HK-2 (cell line): ENCODE measurements around the gene MTMR6.
"Not testable (repeated sequence)": the region's sequence is repeated elsewhere in the genome, so short reads cannot be mapped to it uniquely, and the experiment has no call there.

Experiments used
- DNase-seq: peaks from one replicate; pipeline ENCODE4 v3.0.0-alpha.2; 2018; ENCODE audit not compliant: unreplicated experiment

MTMR6 gene

DNA sequence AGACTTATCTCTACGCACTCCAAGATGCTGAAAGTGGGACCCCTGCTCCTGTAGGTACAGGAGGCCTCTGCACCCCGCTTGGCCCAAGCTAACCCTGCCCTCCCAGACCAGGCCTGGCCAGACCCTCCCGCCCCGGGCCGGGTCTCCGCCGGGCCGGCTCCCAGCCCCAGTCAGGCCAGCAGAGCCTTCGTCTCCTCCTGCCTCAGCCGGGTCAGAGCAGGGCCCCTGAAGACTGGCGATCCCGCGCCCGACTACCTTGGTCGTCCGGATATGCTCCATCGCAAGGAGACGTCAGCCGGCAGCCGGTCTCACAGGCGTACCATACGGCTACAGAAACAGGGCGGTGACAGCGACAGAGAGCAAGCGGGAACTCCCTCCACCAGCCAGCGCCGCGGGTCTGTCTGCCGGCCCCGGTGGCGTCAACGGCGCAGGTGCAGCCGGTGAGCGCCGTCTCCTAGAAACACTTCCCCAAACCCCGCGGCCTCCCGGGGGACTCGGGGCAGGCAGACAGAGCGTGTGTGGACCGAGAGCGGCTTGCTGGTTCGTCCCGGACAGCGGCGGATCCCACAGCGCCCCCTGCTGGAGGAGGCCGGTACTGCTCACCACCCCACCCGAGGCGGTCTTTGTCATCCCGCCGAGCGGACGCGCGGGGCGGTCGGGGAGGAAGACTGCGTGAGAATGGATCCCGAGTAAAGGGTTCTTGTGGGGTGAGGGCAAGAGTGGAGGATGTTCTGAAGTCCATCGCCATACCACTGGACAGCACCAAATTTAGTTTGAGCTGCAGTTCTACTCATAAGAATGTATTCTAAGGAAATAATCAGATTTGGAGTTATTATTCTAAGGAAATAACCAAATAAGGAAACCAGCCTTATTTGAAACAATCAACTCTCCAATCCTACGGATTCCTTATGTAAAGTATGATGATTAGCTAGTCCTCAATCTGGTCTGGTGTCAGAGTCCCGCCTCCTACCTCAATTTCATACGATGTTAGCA lies at the start of gene MTMR6:
Gene MTMR6, minus strand, starts transcription at position 520 of the 993 bp plus-strand sequence. Its CDS starts 241 bp downstream, at position 279.
- DNase-seq, result peak; percentile 87

DNA sequence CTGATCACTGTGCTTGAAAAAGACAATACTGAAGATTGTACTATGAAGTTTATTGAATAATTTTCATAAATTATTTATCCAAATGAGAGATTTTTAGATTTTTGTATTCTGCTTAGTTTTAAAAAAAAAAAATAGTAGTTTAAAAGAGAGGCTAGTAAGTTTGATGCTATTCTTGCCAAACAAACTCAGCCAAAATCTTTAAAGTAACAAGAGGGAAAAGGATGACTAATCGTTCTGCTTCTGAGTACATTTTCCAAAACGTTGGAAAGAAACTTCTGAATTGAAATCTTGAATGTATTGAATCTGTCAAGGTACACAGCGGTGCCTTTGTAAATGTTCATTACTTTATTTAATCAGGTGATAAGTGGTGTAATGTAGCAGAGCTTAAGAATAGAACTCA lies 48.6 kb upstream of the MTMR6 start:
- DNase-seq, result no peak

DNA sequence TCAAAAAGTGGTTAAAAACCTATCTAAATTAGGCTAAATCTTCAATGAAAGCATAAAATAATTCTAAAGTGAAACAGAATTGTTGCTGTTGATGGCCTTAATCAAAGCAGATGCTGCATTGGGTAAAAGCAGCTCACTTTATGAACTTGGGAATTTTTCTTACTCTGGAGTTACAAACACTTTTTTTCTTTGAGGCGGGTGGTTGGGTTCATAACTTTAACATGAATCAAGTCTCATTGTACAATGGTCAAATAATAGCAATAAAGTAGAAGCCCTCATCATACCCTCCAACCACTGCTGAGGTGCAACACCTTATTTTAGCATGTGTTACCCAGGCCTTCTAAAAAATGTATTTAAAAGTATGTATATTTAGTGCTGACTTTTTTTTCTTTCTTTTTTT lies 43.3 kb upstream of the MTMR6 start:
- DNase-seq, result no peak

DNA sequence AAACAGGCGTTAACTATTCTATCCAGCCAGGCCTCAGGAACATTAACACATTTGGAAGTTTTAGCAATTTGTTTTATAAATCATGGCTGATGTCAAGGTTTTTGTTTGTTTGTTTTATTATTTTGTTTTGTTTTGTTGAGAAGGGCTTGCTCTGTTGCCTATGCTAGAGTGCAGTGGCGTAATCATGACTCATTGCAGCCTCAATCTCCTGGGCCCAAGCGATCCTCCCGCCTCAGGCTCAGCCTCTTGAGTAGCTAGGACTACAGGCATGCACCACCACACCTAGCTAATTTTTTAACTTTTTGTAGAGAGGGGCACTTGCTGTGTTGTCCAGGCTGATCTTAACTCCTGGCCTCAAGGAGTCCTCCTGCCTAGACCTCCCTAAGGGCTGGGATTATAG lies 42.4 kb upstream of the MTMR6 start:
- no peak for DNase-seq

DNA sequence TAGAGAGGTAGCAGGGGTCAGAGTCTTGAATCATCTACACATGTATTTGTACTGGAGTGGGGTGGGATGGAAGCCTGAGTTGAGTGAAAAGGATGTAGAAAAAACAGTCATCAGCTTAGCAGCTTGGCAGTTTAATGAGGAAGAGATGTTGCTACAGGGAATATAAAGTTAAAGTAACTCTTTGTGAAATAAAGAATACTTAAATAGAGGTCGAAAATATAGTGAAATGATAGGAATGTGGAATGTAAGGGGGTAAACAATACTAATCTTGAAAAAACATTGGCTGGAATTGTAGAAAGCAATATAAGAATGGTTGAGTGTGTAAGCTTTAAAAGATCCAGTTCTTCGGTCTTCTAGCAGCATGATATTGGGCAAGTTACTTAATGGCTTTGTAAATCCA lies 36.8 kb upstream of the MTMR6 start:
- DNase-seq, result no peak

GRCh38 chr13:25319771-25320170 lies 32.5 kb upstream of the MTMR6 start:
- DNase-seq, result no peak

GRCh38 chr13:25318946-25319345 lies 31.7 kb upstream of the MTMR6 start:
- not testable (repeated sequence) for DNase-seq

- DNase-seq, result no peak
Observed at GRCh38 chr13:25310891-25311290, 23.6 kb upstream of the MTMR6 start.

DNA sequence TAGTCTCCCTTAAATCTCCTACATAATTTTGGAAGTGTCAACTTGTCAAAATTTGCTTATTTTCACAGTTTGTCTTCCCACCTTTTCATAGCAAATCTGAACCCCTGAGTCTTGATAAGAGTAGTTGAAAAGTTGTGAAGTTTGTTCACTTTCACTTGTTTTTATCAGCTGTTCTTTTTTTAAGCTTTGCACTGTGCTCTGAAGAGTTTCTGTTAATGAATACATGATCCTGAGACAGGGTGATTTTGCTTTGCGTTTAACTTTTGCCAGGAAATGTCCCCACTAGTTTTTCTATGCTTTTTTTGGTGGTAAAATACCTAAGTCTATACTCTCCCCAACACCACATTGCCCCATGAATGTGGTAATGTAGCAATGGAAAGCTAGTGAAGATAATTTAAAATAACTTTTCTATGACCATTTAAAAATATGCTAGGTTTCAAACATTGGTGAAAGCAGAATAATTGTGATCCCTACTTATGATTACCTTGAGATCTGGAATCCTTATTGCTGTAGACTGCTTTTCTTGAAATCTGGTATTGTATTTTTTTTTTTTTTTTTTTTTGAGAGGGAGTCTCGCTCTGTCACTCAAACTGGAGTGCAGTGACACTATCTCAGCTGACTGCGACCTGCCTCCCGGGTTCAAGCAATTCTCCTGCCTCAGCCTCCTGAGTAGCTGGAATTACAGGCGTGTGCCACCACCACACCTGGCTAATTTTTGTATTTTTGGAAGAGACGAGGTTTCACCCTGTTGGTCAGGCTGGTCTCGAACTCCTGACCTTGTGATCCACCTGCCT lies 19.6 kb upstream of the MTMR6 start:
- no peak for DNase-seq

GRCh38 chr13:25302121-25302520 lies 14.8 kb upstream of the MTMR6 start:
- DNase-seq, result no peak

DNA sequence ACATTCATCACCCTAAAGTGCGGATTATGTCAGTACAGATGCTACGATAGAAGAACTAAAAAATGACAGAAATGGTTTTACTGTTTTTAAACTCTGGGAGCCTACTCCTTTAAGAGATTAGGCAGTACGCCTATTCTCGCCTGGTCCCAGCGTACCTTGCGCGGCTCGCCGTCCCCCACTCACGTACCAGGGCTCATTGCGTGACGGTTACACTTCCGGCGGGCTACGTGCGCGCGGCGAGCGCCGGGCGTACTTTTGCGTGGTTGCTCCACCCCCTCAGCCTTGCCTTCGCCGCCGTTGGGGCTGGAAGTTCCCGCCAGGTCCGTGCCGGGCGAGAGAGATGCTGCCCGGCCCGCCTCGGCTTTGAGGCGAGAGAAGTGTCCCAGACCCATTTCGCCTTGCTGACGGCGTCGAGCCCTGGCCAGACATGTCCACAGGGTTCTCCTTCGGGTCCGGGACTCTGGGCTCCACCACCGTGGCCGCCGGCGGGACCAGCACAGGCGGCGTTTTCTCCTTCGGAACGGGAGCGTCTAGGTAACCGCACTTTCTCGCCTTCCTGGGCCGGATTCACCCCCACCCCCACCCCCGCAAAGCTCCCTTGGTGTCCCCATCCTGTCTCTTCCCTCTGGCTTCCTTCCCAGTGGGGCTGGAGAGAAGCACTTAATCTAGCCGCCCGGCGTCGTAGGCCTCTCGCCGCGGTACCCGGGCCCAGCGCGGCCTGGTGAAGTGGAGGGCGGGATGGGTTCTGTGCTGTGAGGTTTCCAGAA lies 14.2 kb upstream of the MTMR6 start, which contains the start of gene NUP58:
Gene NUP58, plus strand, starts transcription at position 279 of the 767 bp plus-strand sequence. Its CDS starts 149 bp downstream, at position 428.
- DNase-seq, result peak; percentile 89

DNA sequence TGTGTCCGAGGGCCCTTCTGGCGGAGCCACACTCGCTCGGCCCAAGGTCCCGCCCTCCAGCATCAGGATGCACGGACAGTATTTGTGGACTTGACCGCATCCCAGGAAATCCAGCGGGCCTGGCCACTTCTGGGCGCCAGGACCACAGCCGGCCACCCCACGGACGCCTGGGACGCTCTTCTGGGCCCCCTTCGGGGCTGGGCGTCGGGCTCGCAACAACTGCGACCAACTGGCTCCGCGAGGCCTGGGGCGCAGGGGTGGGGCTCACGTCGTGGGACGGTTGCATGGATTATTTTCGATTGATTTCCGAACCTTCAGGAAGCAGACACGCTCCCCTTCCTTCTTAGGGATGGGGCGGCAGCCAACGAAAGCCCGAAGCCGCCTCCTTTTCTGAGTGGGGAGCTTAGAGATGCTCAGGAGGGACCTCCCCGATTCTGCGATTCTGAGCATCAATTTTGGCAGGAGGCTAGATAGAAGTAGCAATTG lies 13.6 kb upstream of the MTMR6 start:
- no peak for DNase-seq

GRCh38 chr13:25295701-25296100 lies 8.4 kb upstream of the MTMR6 start:
- DNase-seq, result no peak

DNA sequence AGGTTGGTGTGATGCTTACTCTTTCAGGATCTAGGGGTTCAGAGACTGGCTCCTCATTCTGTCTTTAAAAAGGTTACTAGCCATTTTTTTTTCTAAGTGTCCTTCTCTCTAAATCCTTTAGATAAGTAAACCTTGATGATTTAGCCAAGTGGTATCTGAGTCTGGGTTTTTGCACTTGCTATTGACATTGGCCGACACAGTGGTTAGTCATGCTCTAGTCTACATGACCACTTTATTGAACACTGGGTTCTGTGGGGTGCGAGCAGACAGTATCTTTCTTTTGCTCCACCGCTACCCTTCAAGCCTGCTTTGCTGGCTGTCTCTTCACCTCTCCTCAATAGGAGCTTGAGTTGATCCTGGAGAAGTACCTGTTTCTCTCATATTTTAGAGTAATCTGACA lies 7.9 kb upstream of the MTMR6 start:
- DNase-seq, result no peak

DNA sequence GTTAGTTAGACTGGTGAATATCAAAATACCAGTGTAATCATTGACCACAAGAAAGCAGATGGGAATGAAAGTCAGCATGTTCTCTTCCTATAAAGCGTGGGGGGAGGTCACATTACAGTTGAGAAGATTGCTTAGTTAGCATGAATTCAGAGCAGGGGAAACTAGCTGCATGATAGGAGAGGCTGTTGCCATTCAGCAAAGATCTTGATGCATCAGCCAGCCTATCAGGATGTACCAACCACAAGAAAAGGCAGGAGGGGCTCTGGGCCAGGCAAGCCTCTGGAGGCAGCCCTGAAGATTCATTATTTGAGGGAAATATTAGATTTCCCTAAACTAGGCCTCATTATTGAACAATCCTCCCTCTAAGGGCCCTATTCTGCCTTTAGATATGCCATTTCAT lies 5.0 kb upstream of the MTMR6 start:
- DNase-seq, result no peak

DNA sequence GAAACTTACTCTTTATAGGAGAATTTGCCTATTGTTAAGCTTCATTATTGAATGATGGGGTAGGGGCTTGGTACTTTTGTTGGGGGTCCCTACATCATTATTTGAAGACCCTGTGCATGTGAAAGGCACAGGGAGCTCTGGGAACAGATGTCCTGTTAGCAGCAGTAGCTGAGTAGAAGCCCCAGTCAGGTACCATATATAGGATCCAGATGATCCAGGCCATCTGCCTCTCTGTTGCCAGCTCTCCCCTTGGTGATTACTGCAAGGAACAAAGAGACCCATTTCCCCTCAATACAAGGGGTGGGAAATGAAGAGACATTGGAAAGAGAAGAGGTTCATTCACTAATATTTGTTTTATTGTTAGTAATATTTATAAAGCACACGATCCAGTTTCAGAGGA lies 4.4 kb upstream of the MTMR6 start:
- no peak for DNase-seq

GRCh38 chr13:25288966-25289365 lies 1.7 kb upstream of the MTMR6 start:
- no peak for DNase-seq

- peak; percentile 19 for DNase-seq
Observed at GRCh38 chr13:25286308-25286968, 850 bp downstream of the MTMR6 start.

DNA sequence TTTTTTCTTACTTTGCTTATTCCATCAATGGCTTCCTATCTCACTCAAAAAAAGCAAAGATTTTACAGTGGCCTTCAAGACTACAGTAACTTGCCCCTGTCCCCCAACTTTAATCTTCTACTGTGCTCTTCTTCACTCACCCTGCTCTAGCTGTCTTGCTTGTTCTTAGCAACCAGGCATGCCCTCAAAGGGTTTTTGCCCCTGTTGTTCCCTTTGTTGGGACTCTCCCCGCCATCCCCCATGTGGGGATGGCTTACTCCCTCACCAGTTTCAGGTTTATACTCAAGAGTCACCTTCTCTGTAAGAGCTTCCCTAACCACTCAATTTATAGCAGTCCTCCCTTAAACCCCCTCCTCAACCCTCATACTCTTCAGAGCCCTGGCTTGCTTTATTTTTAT lies 5.4 kb downstream of the MTMR6 start:
- DNase-seq, result no peak

DNA sequence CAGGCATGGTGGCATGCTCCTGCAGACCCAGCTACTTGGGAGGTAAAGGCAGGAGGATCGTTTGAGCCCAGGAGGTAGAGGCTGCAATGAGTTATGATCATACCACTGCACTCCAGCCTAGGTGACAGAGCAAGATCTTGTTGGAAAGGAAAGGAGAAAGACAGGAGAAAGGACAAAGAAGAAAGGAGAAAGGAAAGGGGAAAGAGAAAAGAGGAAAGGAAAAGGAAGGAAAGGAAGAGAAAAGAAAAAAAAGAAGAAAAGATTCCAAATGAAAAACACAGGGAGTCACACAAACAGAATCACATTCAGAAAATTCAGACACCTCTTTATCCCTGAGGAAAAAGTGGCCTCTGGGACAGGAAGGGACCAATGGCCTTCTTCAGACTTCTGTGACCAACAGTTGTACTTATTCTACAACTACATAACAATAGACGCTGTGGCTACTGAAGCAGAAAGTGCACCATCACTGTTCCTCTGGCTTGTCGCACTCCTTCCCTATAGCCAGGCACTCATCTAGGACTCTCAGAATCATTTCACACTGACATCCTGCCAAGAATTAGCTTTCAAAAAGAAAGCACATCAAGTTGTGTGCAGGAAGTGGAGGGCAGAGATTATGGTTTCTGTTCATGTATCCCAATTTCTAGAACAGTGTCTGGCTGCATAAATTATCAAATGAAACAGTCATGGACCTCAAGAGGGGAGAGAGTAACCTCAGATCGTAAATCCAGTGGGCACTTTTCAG lies 5.9 kb downstream of the MTMR6 start:
- no peak for DNase-seq
